B cell (primary cell): Measurements from ENCODE around the gene TMC3. TPM values are rescaled to one million over a fixed set of nuclear protein-coding genes. Genes with fewer than 3 reads are reported as not detected.
A peak's percentile ranks its signal among the peaks of the same experiment; 100 is the strongest.

Experiments
- ATAC-seq: fragments of 200-7000 bp; cut with Tn5 transposase; one replicate; pipeline ENCODE4 v1.10.0; 2021; ENCODE audit warnings: low read depth, mild to moderate bottlenecking, moderate number of reproducible peaks, moderate library complexity
- CTCF ChIA-PET: fragments of 350-600 bp; sonication (Branson Sonifier 250); formaldehyde crosslinking; loops from one replicate; lab custom pipeline; 2021; ENCODE audit warnings: antibody characterized with exemption, inconsistent platforms; lab: Charles Lee
- POLR2A ChIA-PET: fragments of 350-600 bp; sonication (Branson Sonifier 250); formaldehyde crosslinking; loops from one replicate; lab custom pipeline; 2021; ENCODE audit warnings: antibody characterized with exemption; lab: Charles Lee
- DNase-seq: peaks from one replicate; pipeline ENCODE4 v3.0.0; 2013
- H2AFZ ChIP-seq: 2 replicates; pipeline ENCODE4 v1.6.1; 2012; ENCODE audit warnings: mild to moderate bottlenecking, low read depth, low read length; ENCODE audit not compliant: insufficient read depth, poor library complexity, severe bottlenecking
- H3K27ac ChIP-seq, 2 donors: 1 replicate in 1 of 2; 2 replicates in 1 of 2; pipeline ENCODE4 v1.5.1; 2012 to 2013; ENCODE audit warnings: low read length in 2 of 2, mild to moderate bottlenecking in 2 of 2, moderate library complexity in 1 of 2
- H3K27me3 ChIP-seq, 4 experiments: fragments of 200-600 bp in 1 of 4; sonication (generic) in 1 of 4; replicated peaks in 1 of 4; 1 replicate in 2 of 4; 2 replicates in 2 of 4; pipeline versions ENCODE4 v1.6.1 to v1.7.0; 2013 to 2016; ENCODE audit warnings: low read length in 3 of 4, mild to moderate bottlenecking in 2 of 4, mixed read lengths in 1 of 4, moderate library complexity in 1 of 4; ENCODE audit not compliant: insufficient read depth in 4 of 4, control insufficient read depth in 3 of 4; ENCODE audit errors: control extremely low read depth in 1 of 4
- H3K36me3 ChIP-seq, 2 experiments: replicated peaks in 1 of 2; 1 replicate in 1 of 2; 2 replicates in 1 of 2; pipeline versions ENCODE4 v1.6.1 to v1.7.1; 2013; ENCODE audit warnings: low read length in 1 of 2; ENCODE audit not compliant: insufficient read depth in 2 of 2, control insufficient read depth in 1 of 2; ENCODE audit errors: control extremely low read depth in 1 of 2, extremely low read depth in 1 of 2
- H3K4me1 ChIP-seq, 2 donors: fragments of 200-600 bp in 1 of 2; sonication (generic) in 1 of 2; 1 replicate in 1 of 2; 2 replicates in 1 of 2; pipeline versions ENCODE4 v1.5.1 to v1.6.1; 2013 to 2017; ENCODE audit warnings: low read length in 2 of 2; ENCODE audit not compliant: control insufficient read depth in 2 of 2, insufficient read depth in 2 of 2
- H3K4me2 ChIP-seq: replicated peaks from 2 replicates; pipeline ENCODE3; 2012; ENCODE audit warnings: mild to moderate bottlenecking, low read depth, low read length; ENCODE audit not compliant: poor library complexity, severe bottlenecking
- H3K4me3 ChIP-seq, 5 experiments: fragments of 200-600 bp in 1 of 5; sonication (generic) in 1 of 5; 1 replicate in 3 of 5; 2 replicates in 2 of 5; pipeline versions ENCODE4 v1.5.1 to v1.7.0; 2011 to 2016; ENCODE audit warnings: low read length in 4 of 5, mild to moderate bottlenecking in 4 of 5, low read depth in 2 of 5, control low read depth in 1 of 5, moderate library complexity in 1 of 5; ENCODE audit not compliant: insufficient read depth in 1 of 5; ENCODE audit errors: control extremely low read depth in 1 of 5, extremely low read depth in 1 of 5
- H3K79me2 ChIP-seq: fragments of 200-600 bp; sonication (generic); one replicate; pipeline ENCODE4 v1.6.0; 2016; ENCODE audit warnings: low read length; ENCODE audit not compliant: control insufficient read depth, insufficient read depth
- H3K9ac ChIP-seq: fragments of 200-600 bp; sonication (generic); 2 replicates; pipeline ENCODE4 v1.6.1; 2017; ENCODE audit warnings: mild to moderate bottlenecking, low read length, moderate library complexity
- H3K9me3 ChIP-seq, 3 donors: one replicate each; pipeline versions ENCODE4 v1.6.1 to v1.7.1; 2013; ENCODE audit warnings: low read length in 2 of 3; ENCODE audit not compliant: control insufficient read depth in 2 of 3, insufficient read depth in 1 of 3; ENCODE audit errors: control extremely low read depth in 1 of 3
- H4K20me1 ChIP-seq: 2 replicates; pipeline ENCODE4 v1.6.0; 2012; ENCODE audit warnings: mild to moderate bottlenecking, low read length; ENCODE audit not compliant: insufficient read depth, control insufficient read depth, poor library complexity, severe bottlenecking
- H3K27ac Mint-ChIP-seq: one replicate; pipeline ENCODE4 v1.8.0; 2021; ENCODE audit warnings: mixed read lengths
- H3K27me3 Mint-ChIP-seq: one replicate; pipeline ENCODE4 v1.8.0; 2021; ENCODE audit warnings: mixed read lengths
- H3K4me1 Mint-ChIP-seq: one replicate; pipeline ENCODE4 v1.8.0; 2021; ENCODE audit warnings: mixed read lengths
- H3K4me3 Mint-ChIP-seq: one replicate; pipeline ENCODE4 v1.8.0; 2021; ENCODE audit warnings: mixed read lengths
- H3K9me3 Mint-ChIP-seq: one replicate; pipeline ENCODE4 v1.8.0; 2022; ENCODE audit warnings: mixed read lengths; ENCODE audit not compliant: insufficient read depth
- CTCF ChIP-seq: fragments of 200-600 bp; IDR thresholded peaks from one replicate; pipeline ENCODE4 v1.8.0; 2022; ENCODE audit warnings: antibody characterized with exemption, mild to moderate bottlenecking
- EZH2 ChIP-seq: IDR thresholded peaks from 2 replicates; pipeline ENCODE4 v1.6.1; 2012; ENCODE audit warnings: borderline replicate concordance, low read depth, mild to moderate bottlenecking, moderate library complexity, low read length; ENCODE audit not compliant: insufficient read depth, poor library complexity, severe bottlenecking
- WGBS: methylation state at CpG from one replicate; pipeline ENCODE4 v1.1.5; 2013; ENCODE audit warnings: missing lambda C conversion rate; ENCODE audit not compliant: insufficient coverage; 5-methylcytosine and 5-hydroxymethylcytosine counted together
- intact Hi-C: fragments of 100-400 bp; cut with micrococcal nuclease; formaldehyde crosslinking; loops from one replicate; pipeline ENCODE4 v1.10.0; 2022
- polyA plus RNA-seq: library from polyadenylated mRNA; depleted of rRNA; stranded (reverse); fragments of >200 nt; gene quantifications from 2 replicates; pipeline ENCODE4 v1.2.3, GENCODE V29; 2012
- total RNA-seq, 2 donors: library from RNA; stranded (reverse); fragments of 120-200 nt in 1 of 2; gene quantifications; 1 replicate in 1 of 2; 2 replicates in 1 of 2; pipeline versions ENCODE4 v1.2.3 to v1.2.4, GENCODE V29; 2013 to 2022

TMC3 gene
- total and polyA plus RNA-seq, 2 donors (not counting 1 experiment from before 2014, with no cell fraction given) = not detected

- Mint-ChIP-seq H3K27ac (no peak overlapping the region), H3K9me3 (no peaks in the 10 kb centered on the region), H3K27me3 (peaks cover 8% of the 10 kb centered on the region), H3K4me1 (no peaks in the 10 kb centered on the region), H3K4me3 (no peak overlapping the region)
- CTCF ChIA-PET = interaction anchor here (1.2 to 1.4 kb wide), 2 partner anchors 8 to 22 kb away, joined by 3 to 5 read pairs; no protein-coding TSS in a partner anchor
- no peaks in the 10 kb centered on the region for H3K9me3 ChIP-seq
- DNase-seq (no peak), ATAC-seq (no peak)
- H3K4me3 ChIP-seq = no peak overlapping the region
- TF ChIP-seq CTCF = no peak
- TF ChIP-seq EZH2 = no peak
- no peaks in the 10 kb centered on the region for H4K20me1 ChIP-seq
- H3K4me2 ChIP-seq = no peak overlapping the region
- POLR2A ChIA-PET = no interaction called here
- no peaks in the 10 kb centered on the region for H3K36me3 ChIP-seq
- H3K27ac ChIP-seq = no peak overlapping the region
- no peaks in the 10 kb centered on the region for H3K79me2 ChIP-seq
- no peak overlapping the region for H2AFZ ChIP-seq
- no peaks in the 10 kb centered on the region for H3K4me1 ChIP-seq
- intact Hi-C loops = no loop called here
- WGBS = 96% methylated on average over 5 of the region's 6 CpGs
- H3K27me3 ChIP-seq = no peaks in the 10 kb centered on the region
- H3K9ac ChIP-seq = no peak overlapping the region
Measured at GRCh38 chr15:81358248-81358647, 15.8 kb downstream of the TMC3 start.

GRCh38 chr15:81357180-81357686 lies 16.8 kb downstream of the TMC3 start:
- CTCF ChIA-PET = interaction anchor here (0.7 to 2.0 kb wide), 5 partner anchors 9 to 201 kb away, joined by 3 to 6 read pairs (median 3); no protein-coding TSS in a partner anchor

More at GRCh38 chr15:81357180-81357686, 16.8 kb downstream of the TMC3 start:
- Histone ChIP-seq H3K4me3 (no peak overlapping the region), H3K27ac (no peak overlapping the region), H3K4me1 (no peaks in the 10 kb centered on the region), H3K9me3 (no peaks in the 10 kb centered on the region), H3K36me3 (no peaks in the 10 kb centered on the region), H2AFZ (no peak overlapping the region), H3K79me2 (no peaks in the 10 kb centered on the region), H3K9ac (no peak overlapping the region), H4K20me1 (no peaks in the 10 kb centered on the region), H3K4me2 (no peak overlapping the region), H3K27me3 (no peaks in the 10 kb centered on the region)
- no peaks in the 10 kb centered on the region for H3K9me3 Mint-ChIP-seq
- H3K27ac Mint-ChIP-seq = no peak overlapping the region
- TF ChIP-seq EZH2 (no peak), CTCF (peak; percentile 25)
- H3K27me3 Mint-ChIP-seq = peaks cover 8% of the 10 kb centered on the region
- ATAC-seq (no peak), DNase-seq (no peak)
- WGBS = 93% methylated on average over 3 of the region's 6 CpGs
- POLR2A ChIA-PET = no interaction called here
- intact Hi-C loops = no loop called here
- no peak overlapping the region for H3K4me3 Mint-ChIP-seq
- H3K4me1 Mint-ChIP-seq = no peaks in the 10 kb centered on the region
